HG03378 (cell line): Measurements from ENCODE around the gene CETN1.

Experiments used
- ATAC-seq: cut with Tn5 transposase; IDR thresholded peaks from one replicate; pipeline ENCODE4 v1.9.1; 2021; ENCODE audit warnings: mild to moderate bottlenecking, moderate library complexity; ENCODE audit not compliant: unreplicated experiment

CETN1 gene

DNA sequence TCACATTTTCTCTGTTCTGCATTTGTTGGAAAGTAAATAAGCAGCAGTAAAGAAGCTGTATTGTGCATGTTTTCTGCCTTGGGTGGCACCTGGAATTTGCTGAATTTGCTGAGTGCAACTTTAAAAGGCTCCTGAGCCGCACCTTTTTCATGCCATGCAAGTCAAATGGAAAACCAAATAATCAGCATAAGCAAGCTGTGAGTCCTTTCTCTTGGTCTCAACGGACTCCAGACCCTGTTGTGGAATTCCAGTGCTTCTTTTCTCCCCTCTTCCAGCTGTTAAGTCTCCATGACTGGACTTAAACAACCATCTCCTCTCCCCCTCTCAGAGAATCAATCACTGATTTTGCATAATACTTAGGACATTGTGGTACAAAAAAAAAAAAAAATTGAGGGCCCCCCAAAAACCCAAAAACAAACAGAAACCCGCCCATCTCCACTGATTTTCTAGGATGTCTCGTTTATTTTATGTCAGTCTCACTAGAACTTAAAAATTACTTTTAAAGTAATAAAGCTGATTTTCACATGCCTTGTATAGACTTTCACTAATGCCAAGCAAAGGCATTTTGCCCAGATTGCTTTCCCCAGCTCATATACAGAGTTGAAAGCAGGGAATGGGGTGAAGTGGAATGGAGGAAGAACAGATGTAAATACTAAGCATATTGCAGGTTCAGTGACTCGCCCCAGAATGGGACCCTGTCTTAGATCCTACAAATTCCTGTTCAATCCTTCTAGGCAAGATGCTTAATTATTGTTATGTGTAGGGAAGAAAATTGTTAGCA lies 5.1 kb upstream of the CETN1 start:
- no peak for ATAC-seq

DNA sequence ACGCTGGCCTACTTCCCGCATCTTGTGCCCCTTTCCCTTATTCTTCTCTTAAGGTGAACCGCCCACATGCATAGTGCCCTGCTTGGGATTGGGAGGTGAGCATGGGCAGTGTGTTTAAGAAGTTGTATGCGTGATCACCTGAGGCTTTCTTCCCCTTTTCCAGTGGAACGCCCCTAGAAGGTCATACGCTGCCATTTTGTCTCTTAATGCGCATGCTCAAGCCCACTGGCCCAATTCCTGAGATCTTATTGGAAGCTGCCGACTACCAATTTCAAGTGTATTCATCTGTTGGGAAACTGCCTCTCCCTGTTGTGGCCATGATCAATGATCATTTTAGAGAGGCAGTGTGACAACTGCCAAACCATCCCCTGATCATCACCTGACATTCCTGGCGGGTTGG lies 3.3 kb upstream of the CETN1 start:
- no peak for ATAC-seq

DNA sequence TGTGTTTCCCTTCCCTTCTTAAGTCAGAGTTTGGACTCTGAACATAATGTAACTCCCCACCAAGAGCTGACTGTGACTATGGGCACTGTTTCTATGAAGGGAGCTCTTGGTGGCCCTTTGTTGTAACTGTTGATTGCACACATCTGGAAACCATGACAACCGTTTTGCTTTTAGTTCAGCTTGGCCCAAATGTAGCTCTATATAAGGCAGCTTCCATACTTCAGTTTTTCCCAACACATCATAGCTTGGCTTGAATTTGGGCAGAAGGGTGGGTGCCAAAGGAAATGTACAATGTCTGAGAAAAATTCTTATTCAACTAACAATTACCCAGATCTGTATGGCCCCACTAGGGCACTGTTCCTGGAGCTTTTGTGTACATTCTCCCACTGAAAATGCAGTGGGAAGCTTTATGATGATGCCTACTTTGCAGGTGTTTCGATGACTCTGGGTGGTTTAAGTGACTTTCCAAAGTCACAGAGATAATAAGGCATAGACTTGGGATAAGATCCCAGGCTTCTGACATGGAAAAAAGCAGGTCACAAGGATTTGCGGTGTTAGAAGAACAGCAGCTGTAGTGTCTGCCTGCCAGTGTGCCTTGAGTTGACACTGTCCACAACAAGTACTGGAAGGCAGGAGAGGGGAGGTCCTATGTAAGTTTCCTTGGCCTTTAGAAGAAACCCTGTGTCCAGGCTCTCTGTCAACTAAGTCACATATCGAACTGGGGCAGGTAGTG lies 2.4 kb upstream of the CETN1 start:
- no peak for ATAC-seq

DNA sequence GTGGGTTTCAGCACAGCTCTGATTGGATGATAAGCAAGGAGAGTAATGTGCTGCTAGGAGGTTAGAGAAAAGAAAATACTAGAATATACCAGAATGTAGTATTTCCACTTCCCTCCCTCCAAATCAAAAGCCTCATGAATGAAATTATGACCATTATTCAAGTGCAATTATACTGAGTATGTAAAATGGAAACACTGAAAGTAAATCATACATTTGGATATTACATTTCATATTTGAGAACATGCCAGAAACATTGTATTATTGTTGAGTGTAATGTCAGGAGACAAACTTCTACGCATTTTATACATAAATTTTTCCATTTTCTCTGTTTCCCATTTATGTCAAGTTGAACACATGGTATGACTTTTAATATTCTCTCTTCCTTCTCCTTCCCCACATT lies 942 bp upstream of the CETN1 start:
- ATAC-seq = no peak

DNA sequence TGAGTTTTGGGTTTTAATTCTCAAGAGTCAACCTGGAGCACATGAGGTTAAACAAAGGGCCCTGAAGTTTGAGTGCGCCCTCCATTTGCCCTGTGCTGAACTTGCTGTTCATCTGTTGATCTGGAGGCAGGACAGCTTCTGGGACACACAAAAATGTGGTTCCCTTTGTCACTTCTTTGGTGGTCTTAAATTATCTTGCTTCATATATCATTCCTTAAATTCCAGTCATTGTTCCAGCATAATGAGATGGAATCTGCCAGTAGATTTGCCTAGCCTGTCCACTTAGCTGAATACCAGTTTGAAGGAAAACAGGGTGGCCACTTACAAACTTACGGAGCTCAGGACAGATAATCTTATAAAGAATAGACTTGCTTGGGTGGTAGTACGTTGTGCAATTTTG lies 916 bp downstream of the CETN1 start:
- no peak for ATAC-seq

DNA sequence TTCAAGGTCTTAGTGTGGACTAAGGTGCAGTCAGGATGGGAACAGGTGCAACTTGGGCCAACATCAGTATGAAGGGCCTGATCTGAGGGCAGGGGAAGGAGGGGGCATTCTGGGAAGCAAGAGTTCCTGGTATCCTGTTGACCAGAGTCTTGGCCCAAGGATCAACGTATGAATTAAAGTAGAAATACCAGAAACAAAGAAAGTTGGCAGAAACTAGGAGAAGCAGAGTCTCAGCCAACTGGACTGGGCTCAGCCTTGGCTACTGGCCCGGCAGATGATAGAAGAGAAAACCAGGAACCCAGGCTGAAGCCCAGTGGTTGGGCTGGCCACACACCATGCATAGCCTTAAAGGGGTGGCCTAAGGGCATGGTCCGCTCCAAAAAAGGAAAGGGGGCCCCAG lies 2.3 kb downstream of the CETN1 start:
- no peak for ATAC-seq

DNA sequence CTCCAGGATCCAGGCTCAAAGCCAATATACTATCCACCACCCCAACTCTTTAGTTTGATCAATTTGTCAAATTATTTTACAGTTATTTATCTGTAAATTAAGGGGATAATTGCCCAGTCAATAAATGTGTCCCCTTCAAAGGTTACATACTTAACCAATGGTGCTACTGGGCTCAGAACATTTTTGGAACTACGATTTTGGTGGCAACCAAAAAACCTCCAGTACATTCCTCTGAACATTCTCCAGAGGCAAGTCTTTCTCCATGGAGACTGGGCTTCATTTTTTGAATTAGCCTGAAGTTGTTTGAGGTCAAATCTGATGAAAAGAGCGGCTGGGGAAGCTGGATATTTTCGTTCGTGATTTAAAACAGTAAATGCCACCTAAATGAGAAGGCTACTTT lies 14.9 kb downstream of the CETN1 start:
- no peak for ATAC-seq

DNA sequence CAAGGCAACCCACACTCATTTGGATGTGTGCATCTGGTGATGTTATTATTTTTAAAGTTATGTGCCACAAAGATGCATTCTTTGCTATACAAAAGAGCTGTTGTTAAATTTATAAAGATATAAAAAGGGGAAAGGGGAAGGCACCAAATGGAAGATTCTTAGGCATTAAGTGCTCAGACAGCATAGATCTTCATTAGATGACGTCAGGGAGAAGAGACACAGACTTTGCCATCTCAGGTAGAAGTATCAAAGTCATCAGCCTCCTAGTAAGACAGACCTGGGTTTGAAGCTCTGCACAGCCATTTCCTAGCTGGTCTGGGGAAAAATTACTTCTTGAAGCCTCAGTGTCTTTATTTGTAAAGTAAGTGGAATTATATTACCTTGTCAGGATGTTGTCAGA lies 15.4 kb downstream of the CETN1 start:
- no peak for ATAC-seq

DNA sequence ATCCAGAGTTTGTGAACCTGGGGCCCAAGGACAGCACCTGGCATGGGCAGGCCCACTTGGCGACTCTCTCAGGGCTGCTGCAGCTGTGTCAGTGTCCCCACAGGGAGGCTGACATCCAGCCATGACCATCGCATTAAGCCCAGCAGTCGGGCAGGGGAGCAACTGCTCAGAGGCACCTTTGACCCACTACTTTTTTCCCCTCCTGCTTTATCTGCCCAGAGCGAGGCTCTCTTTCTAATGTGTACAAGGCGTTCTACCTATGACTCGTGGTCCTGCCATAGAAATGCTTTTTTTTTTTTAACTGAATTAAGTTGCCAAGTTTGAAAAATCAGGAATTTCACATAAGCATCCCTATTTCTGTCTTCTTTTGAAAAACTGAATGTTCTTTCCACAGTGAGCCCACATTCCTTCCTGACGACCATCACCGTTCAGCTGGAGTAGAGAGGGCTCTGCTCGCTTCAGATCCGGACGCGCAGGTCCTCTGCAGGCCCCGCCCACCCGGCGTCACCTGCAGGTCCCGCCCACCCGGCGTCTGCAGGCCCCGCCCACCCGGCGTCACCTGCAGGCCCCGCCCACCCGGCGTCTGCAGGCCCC lies 16.2 kb downstream of the CETN1 start:
- no peak for ATAC-seq

DNA sequence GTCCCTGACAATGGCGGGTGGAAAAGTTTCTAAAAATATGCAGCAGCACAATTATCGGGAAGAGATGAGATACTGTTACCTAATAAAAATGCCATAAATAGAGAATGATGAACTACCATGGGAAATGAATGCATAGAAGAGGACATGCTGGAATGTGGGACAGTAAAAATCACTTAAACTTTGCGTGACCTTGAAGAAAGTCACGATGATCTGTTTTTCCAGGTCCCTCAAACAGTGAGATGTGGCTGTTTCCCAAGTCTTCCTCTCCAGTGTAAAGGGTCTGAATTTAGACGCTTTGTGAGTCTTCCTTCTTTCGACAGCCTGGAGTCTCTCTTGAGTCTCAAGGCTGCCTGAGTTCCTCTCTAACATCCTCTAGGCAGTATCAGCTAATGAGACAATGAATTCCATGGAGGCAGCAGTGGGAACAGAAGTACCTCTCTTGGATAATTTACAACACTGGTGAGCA lies 18.0 kb downstream of the CETN1 start:
- no peak for ATAC-seq

DNA sequence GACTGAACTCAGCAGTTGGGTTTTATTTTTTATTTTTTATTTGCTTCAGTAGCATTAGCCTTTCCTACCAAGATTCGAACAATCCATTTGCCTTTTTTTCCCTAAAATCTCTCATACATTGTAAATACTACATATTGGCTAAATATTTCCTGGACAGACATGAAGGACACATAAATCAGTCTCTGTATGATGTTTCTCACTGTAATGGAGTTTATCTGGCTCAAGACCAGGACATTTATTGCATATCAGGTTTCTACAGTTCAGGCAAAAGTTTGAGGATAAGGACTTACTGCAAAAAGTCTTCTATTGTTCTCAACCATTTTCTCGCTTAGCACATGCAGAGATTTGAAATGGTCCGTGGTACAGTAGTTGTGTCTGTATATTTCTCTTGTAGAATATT lies 19.9 kb downstream of the CETN1 start:
- ATAC-seq = no peak

DNA sequence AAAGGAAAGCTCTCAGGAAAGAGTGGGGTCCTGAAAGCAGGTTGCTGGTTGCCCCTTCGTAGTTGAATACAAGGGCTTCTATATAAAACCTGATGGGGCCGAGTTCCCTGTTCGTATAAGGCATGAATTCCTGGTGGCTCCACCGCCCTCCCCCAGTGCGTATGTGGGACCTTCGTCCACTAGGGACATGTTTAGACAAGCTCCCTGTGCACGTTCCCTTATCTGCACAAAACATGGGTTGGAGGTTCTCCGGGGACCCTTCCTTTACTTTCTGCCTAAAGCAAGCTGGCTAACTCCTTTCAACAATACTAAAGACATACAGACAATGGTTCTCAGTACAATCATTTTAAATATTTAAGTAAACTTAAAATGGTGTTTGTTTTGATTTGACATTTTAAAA lies 24.6 kb downstream of the CETN1 start:
- ATAC-seq = no peak

DNA sequence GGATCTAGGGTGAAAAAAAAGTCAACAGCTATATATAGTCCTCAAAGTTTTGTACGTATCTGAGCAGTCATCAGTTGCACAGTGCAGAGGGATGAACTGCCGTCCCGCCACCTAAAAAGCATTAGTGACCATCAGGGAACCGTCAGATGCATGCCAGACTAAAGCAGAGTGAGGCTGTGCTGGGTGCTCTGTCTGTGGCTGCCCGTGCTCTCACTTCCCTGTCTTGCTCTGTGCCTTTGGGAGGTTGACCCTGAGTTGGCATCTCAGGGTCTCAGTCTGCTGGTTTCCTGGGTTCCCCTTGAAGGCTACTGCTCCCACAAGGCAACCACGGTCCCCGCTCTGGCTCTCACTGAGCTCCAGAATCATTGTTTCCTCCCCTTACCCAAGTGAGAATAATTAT lies 27.8 kb downstream of the CETN1 start:
- no peak for ATAC-seq

DNA sequence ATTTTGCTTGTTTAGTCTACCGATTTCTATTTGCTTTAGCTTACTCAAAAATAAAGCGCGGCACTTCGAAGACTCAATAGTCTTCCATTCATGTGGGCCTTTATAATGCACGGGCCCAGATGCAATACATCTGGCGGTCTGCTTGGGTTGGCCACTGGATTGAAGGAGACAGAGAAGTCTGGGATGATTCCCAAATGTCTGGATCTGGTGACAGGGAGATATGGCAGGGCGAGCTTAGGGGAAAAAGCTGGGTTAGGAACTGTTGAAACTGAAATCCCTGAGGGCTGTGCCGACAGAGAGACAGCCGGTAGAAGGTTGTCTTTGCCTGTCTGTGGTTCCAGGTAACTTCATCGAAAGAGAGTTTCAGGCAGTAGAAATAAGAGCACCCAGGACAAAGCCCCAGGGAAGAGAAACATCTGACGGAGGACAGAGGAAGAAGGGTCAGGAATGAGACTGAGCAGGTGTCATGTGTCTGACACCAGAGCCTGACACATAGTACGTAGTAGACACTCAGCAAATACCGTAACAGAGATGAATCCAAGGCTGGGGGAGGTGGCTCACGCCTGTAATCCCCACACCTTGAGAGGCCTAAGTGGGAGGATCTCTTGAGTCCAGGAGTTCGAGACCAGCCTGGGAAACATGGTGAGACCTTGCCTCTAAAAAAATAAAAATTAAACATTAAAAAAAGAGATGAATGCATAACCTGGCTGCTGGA lies 30.2 kb downstream of the CETN1 start:
- no peak for ATAC-seq

DNA sequence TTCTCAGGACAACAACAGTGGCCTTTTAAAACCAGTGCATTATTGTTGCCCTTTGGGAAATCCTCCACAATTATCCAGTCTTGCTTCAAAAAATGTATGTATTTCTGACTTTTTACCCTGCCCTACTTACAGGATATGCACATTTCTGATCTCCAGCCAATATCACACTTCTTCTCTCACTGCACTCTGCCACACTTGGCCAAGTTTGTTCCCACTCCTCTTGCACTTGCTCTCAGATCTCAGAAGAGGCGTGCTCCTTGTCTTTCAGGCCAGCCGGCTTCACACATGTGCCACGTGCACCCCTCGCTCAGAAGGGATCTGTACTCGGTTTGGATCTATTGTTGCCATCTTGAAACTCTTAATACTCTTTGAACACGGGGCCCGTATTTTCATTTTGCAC lies 32.0 kb downstream of the CETN1 start:
- no peak for ATAC-seq

DNA sequence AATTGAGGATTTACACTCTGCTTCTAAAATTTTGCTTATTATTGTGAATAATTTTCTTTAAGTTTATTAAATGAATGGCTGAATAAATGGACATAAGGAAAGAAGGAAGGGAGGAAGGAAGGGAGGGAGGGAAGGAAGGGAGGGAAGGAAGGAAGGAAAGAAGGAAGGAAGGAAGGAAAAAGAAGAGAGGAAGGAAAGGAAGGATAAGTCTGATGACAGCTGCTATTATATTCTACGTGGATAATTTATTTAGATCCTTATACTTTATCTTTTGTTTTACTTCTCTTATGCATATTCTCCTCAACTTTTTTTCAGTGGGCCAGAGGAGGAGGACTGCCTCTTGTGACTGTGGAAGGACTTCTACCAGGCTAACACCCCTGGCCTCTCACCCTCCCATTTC lies 34.0 kb downstream of the CETN1 start:
- no peak for ATAC-seq

DNA sequence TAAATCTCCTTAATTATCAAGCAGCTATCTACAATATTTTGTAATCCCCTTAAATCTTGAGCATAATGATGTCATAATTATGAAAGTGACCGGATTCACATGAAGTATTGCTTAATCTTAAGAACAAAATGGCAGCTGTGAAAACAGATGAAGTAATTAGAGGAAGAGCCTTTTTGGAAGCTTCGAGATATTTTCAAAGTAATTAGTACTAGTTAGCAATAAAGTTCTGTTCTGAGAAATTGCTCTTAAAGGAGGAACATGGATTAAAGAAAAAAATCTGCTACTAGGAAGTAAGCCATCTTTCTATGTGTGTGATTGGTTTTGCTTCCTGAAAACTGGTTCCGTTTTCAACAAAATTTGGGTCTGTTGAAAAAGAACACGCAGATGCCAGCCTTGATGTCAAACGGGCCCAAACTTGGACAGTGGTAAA lies 34.9 kb downstream of the CETN1 start:
- ATAC-seq = no peak

DNA sequence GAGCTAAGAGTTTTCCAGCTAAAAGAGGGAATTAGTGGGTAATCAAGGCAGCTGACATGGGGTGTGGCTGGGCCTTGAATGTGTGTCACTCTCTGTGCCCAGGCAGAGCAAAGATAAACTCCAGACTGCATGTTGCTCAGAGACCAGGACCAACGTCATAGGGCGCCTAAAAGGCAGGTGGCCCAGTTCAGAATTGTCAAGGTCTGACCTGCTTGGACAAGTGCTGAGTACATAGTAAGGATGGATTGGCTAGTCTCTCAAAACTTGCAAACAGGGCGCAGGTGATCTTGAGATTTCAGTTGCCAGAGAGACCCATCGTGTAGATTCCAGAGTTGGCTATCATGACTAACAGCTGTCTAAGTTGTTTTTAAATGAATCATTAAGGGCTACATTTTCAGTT lies 35.6 kb downstream of the CETN1 start:
- no peak for ATAC-seq

DNA sequence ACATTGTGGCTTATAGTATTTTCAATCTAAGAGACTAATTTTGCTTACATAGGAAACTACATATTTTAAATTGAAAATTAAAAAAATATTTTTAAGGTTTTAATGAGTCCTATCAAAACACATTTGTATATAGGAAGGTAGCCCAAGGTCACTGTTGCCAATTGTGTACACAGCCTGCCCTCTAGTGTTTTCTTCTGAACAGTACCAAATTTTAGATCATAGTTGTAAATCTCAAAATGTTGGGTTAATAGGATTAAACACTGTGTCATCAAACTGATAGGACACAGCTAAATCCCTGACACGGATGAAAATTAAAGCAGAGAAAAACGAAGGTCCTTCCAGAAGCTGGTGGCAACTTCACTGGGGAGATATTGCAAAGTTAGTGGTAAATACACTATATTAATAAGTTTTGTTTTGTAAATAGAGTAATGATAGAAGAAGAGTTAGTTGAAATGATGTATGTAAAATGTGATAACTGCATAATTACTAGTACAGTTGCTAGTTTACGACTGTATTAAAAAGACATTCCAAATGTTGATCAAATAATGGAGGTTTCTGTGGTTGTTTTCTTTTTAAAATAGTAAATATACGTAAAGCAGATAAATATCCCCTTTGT lies 36.3 kb downstream of the CETN1 start:
- ATAC-seq = no peak

DNA sequence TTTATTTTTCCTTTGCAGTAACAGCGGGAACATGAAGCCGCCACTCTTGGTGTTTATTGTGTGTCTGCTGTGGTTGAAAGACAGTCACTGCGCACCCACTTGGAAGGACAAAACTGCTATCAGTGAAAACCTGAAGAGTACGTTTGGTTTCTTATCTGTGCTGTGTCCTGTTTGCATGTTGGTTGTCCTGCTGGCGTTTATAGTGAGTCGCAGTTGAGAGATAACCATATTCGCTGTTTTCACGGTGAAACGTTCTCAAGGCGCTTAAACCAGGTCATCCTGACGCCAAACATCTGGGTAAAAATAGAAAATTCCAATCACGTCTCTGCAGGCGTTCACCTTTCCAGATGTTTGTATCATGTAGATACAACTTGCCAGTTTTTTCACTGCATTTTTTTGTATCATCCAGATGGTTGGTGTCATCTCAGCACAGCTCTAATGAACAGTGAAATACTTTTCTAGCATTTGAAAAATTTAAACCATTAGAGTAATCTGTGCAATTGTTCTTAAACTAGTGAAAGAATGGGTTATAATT lies 37.9 kb downstream of the CETN1 start:
- ATAC-seq = no peak

DNA sequence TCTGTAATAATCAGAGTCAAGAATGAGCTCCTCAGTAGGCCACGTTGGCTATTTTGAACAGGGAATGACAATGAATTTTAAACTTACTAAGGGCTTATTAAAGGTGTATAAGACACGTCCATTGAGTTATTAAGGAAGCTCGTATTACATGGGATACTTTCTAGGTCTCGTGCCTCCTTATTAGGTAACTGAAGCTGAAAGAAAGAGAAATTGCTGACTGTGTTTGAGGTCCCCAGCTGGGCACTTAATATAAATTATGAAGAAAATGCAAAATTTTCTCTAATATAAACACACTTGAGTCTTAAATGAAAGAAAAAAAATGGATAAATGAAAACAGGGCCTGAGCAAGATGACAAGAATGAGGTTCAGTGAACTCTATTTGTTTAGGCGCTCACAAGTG lies 38.4 kb downstream of the CETN1 start:
- ATAC-seq = no peak
